Measurements from ENCODE around the gene MAMDC4.
"Not testable (repeated sequence)": the region's sequence is repeated elsewhere in the genome, so short reads cannot be mapped to it uniquely, and the experiment has no call there.

Gene MAMDC4

DNA sequence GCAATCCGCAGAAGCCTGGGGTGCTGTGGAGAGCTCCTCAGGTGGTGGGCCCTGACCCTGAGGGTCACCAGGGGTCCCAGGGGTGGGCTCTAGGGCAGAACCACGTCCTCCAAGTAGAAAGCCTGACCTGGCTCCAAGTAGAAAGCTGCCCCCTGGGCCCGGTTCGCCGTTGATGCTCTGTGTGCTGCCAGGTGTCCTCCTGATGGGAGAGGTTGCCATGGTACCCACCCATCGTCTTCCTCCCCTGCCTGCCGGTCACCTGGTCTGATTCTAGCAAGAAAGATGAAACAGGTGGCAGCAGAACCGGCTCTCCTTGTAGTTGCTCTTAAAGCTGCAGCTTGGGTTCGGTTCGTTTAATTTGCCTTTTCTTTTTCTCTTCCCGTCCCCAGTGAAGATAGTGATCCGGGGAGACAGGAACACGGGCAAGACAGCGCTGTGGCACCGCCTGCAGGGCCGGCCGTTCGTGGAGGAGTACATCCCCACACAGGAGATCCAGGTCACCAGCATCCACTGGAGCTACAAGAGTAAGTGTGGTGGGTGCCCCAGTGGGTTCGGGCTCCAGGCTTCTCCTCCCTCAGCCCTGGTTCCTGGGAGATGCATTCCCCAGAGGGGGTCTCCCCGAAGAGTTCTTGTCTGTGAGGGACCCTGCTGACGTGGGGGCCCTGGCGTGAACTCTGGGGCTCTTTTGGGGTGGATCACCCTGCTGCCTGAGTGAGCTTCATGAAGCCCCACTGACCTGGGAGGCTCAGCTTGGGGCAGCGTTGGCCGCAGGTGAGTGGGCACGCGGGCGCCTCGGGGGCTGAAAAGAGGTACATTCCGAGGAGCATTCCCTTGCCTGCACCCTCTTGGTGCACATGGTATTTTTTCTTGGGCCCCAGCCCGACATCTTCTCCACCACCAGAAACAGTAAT lies 28.8 kb upstream of the MAMDC4 start:
- in situ Hi-C loops (cut with HindIII; ENCODE audit: low sequenced_read_pairs), result loop anchor here (25.0 kb wide), 2 partner anchors 214 to 339 kb away; partner anchors contain the start of genes ABCA2, FUT7, LRRC26 and NPDC1

DNA sequence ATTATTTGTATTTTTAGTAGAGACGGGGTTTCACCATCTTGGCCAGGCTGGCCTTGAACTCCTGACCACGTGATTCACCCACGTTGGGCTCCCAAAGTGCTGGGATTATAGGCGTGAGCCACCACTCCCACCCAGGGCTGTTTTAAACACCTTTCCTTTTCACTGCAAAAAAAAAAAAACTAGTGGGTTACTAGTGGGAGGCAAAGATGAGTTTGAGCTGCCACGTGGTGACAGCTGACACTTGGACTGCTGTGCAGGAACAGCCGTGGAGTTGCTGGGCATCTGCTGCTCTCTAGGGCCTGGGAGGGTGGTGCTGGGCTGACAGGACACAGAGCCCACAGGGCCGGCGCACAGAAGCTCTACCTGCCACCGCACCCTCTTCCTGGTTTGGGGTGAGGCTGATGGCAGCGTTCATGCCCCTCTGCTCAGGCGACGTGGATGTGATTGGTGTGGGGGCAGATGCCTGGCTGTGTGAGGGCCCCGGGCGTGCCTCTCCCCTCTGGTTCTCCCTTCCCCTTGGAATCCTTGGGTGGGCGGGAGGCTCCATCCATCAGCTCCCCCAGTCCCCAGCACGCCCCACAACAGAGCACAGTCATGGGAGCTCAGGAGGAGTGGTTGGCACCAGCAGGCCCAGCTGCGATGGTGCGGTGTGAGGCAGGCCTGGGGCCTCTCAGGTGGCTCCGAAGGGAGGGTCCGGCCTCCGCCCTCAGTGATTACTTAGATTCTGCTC lies 27.5 kb upstream of the MAMDC4 start:
- in situ Hi-C loops (cut with HindIII; ENCODE audit: low sequenced_read_pairs), result loop anchor here (25.0 kb wide), 2 partner anchors 213 to 338 kb away; partner anchors contain the start of genes ABCA2, FUT7, LRRC26 and NPDC1

DNA sequence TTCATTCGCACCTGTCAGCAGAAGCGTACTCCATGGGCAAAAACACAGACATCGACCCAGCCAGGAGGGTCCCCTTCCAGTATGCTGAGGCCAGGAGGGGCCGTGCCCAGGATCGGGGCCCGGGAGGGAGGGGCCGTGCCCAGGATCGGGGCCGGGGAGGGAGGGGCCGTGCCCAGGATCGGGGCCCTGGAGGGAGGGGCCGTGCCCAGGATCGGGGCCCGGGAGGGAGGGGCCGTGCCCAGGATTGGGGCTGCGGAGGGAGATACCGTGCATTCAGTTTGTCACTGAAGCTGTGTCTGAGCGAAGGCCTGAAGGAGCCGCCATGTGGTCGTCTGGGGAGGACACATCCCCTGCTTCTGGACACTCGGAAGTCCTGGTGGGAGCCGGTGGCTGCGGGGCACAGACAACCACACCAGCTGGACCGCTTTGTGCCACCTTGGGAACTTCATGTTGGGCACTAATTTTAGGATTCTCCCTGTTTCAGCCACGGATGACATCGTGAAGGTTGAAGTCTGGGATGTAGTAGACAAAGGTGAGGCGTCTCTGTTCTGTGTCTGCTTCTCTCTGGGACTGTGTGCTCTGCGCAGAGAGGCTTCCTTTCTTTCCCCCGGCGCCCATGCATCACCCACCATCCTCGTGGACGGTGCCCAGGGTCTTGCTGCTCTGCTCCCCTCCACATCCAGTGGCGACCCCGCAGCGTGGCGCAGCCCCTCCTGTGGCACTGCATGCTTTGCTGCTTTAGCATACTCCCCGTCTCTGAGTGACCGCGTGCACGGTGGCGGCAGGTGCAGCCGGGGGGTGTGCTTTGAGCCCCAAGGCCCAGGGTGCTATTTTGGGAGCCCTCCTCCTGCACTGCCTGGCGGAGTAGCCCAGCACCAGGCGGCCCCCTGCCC lies 26.6 kb upstream of the MAMDC4 start:
- in situ Hi-C loops (cut with HindIII; ENCODE audit: low sequenced_read_pairs), result no loop called here

DNA sequence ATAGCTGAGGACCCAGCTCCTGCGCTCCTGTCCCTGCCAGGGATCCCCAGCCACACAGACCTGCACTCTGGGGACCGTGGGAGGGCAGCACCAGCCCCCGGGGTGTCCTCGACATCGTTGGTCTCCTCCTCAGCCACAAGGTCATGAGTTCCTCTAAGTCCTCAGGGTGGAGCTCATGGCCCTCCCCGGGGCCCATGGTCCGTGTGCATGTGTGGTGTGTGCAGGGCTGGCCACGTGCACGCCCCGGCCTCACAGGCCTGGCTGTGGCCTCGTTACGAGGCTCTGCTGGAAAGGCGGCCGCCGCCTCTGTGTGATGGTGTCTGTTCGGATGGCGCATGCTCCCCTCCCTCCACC lies 26.0 kb upstream of the MAMDC4 start:
- in situ Hi-C loops (cut with HindIII; ENCODE audit: low sequenced_read_pairs), result no loop called here

DNA sequence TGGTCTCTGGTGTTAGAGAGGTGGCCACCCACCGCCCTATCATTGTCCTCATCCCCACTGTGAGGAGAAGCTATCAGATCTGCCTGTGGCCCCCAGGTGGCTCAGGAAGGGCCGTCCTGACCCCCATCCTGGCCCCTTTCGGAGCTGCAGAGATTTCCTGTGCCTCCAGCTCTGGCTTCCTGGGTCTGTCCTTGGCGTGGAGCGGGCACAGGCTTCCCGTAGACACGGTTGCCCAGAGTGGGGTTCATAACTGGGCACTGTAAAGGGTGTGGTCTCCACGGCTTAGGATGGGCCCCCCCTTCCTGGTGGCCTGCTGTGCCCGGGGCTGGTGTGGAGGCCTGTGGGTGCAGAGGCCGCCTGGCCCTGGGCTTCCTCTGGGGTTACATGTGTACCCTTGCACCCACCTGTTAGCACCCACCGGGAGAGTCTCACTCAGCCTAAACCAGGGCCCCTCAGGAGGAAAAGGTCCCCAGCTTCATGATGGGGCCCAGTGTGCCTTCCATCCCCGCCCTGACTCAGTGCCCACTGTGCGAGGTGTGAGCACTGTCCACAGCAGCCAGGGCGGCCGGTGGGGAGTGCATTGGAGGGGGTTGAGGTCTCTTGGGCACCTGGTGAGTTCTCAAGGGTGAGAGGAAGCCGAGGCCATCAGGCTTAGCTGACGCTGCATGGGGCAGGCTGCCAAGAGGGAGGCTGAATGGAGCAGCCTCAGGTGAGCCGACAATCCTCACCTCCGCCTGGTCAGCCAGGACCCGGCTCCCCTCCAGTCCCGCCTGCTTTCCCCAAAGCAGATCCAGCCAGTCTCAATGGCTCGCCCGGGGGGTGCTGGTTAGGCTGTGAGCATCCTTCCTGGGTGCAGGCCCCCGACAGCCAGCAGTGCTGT lies 25.2 kb upstream of the MAMDC4 start:
- in situ Hi-C loops (cut with HindIII; ENCODE audit: low sequenced_read_pairs), result no loop called here

DNA sequence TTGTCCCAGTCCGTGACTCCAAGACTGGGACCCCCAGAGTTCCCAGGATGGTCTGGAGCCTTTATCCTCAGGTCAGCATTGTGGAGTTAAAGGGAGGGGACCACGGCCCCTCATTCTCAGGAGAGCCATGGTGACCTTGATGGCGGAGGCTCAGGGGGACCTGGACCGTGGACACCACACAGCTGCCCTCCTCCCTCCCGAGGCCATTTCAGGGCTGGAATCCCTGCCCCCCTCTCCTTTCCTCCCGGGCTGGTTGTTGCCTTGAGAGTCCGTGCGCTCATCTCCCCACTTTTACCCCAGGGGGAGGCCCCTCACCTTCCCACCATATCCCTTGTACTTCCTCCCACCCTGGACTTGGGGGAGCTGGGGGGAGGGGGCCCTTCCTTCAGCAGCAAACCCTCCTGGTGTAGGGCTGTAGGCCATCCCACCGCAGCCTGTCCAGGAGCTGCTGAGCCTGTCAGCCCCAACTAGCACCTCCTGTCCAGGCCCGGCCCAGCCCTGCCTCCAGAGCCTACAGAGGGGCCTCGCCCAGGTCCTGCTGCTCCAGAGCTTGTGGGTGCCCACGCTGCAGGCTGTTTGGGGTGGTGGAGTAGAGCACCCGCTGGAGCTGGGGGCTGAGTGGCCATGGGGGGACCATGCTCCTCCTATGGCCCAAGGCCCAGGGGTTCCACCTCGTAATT lies 24.2 kb upstream of the MAMDC4 start:
- in situ Hi-C loops (cut with HindIII; ENCODE audit: low sequenced_read_pairs), result no loop called here

DNA sequence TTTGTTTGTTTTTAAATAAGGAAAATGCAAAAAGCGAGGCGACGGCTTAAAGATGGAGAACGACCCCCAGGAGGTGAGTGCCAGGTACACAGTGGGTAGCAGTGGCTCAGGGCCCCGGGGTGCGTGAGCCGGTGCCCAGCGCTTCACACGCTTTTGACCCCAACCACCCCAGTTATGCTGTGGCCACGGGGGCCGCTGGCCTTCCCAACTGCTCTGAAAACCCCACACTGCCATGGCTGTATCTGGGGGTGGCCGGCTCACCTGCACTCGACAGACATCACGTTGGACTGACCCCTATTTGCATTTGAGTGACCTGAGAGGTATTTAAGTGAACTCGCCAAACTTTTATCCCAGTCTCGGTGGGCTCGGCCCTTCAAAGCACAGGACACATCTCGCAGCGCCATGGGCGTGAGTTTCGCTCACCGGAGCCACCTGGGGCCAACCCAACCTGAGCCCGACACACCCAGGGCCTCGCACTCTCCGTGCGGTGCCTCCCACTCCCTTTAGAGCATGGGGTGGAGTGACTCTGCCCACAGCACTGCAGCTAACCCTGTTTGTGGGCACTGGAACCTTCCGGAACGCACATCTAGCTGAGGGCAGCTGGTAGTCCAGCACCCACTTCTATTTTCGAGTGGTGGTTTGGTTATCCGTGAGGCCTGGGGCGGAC lies 23.5 kb upstream of the MAMDC4 start:
- in situ Hi-C loops (cut with HindIII; ENCODE audit: low sequenced_read_pairs), result no loop called here

DNA sequence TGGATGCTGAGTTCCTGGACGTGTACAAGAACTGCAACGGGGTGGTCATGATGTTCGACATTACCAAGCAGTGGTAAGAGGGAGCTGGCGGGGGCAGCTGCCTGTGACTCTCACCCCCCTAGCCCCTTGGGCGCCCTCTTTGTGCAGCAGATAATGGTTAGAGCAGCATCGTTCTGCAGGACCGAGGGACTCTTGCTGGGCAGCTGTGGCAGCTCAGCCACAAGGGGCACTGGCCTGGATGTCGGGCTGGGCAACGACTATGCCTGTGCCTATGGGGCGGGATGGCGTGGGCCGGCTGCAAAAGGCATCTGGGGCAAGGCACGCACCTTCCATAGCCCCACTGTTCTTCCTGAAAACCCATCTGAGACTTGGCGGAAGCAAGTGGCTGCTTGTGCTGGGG lies 22.7 kb upstream of the MAMDC4 start:
- in situ Hi-C loops (cut with HindIII; ENCODE audit: low sequenced_read_pairs), result no loop called here

DNA sequence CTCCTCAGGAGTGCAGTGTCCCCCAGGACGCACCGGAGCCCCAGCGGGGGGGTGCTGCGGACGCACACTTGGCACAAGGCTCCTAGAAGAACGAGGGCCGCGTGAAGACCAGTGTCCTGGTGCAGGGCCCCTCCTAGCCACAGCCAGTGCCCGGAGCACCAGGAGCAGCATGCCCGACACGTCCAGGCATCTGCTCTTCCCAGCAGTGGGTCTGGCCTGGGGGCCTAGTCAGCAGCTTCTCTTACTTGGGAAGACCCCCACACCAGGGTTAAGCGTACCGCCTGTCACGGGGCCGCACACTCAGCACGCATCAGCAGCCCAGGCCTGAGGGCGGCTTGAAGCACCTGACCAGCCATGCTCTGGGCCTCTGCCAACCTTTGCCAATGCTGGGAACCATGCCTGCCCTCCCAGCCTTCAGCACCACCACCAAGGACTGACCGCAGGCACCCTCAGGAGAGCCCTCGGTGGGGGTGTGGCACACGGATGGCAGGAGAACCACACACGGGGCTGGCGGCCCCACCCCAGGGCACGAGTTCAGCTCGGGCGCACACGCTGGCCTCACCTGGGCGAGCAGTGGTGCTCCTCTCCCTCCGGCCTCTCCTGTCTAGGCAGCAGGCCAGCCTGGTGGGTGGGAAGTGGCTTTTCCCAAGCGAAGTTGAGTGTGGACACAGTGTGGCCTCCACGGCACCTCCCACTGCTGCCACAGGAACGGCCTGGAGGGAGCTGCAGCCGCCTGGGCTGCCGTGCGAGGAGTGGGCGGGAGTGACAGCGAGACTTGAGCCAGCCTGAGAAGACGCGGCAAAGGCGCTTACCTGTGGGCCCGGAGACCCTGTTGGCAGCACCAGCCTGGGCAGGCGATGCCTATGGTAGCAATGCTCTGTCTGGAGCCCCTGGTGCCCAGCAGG lies 21.9 kb upstream of the MAMDC4 start:
- in situ Hi-C loops (cut with HindIII; ENCODE audit: low sequenced_read_pairs), result no loop called here

DNA sequence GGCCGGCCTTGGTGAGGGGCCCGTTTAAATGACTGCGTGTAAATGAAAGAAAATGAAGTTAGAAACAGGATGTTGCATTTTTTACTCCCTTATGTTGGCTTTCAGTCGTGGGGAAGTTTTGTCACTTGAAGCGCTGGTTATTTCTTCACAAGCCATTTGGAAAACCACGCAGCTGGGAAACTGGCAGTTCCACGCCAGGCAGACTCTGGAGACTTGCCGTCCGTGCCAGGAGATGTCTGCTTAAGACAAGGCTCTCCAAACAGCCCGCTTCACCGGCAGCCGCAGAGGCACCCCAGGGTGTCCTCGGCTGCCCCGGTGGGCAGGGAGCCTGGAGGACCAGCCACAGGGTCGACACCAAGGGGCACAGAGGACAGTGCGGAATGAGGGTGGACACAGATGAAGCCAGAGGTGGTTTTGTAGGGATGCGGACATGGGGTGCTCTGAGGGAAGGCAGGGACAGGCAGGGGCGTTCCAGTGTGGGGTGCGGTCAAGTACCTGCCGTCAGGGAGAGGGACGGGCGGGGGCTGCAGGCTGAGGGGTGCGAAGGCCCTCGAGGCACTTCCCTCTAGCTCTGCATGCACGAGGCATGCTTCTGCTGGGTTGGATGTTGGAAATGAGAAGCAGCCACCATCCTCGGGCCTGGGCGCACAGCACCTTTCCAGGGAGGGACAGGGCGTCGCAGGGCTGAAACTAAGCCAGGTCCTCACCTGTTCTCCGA lies 21.0 kb upstream of the MAMDC4 start:
- in situ Hi-C loops (cut with HindIII; ENCODE audit: low sequenced_read_pairs), result no loop called here

DNA sequence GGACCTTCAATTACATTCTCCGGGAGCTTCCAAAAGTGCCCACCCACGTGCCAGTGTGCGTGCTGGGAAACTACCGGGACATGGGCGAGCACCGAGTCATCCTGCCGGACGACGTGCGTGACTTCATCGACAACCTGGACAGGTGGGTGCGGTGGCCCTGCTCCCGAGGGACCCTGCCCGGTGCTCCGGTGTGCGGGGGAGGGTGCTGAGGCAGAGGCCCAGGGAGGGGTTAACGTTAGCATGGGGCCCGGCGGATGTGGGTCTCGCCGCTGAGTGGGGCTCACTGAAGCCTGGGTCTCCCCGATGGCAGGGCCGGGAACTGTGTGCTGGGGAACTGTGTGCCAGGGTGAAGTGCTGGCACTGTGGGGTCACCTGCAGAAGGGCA lies 20.4 kb upstream of the MAMDC4 start:
- in situ Hi-C loops (cut with HindIII; ENCODE audit: low sequenced_read_pairs), result no loop called here

DNA sequence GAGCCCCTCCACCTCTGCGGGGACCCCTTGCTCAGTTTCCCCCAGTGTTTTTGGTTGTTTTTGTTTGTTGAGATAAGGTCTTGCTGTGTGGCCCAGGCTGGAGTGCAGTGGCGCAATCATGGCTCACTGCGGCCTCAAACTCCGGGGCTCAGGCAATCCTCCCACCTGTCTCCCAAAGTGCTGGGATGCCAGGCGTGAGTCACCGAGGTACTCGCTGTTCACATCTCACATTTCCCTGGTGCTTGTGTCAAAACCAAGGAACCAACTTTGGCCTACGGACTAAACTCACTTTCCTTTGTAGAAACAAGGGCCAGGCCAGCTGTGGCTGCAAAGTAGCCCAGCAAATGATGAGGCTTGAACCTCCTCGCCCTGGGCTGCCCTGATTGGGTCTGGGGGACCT lies 19.6 kb upstream of the MAMDC4 start:
- in situ Hi-C loops (cut with HindIII; ENCODE audit: low sequenced_read_pairs), result no loop called here

DNA sequence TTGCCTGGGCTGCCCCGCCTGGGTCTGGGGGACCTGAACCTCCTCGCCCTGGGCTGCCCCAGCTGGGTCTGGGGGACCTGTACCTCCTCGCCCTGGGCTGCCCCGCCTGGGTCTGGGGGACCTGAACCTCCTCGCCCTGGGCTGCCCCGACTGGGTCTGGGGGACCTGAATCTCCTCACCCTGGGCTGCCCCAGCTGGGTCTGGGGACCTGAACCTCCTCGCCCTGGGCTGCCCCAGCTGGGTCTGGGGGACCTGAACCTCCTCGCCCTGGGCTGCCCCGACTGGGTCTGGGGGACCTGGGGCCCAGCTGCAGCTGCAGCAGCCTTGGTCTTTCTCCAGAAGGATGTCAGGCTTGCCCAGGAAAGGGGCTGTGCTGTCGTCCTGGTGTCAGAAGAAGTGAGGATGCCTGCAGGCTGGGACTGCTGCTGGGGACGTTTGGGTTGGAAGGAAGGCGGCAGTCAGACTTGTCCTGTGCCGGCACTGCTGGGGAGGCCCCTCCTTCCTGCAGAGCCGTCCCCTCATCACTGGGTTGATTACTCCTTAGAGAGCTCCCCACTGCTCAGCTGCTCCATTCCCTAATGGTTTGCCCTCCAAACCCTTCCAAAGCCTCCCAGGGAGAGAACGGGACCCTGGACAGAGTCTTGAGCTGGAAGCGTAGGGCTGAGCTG lies 18.6 kb upstream of the MAMDC4 start:
- in situ Hi-C loops (cut with HindIII; ENCODE audit: low sequenced_read_pairs), result not testable (repeated sequence)

DNA sequence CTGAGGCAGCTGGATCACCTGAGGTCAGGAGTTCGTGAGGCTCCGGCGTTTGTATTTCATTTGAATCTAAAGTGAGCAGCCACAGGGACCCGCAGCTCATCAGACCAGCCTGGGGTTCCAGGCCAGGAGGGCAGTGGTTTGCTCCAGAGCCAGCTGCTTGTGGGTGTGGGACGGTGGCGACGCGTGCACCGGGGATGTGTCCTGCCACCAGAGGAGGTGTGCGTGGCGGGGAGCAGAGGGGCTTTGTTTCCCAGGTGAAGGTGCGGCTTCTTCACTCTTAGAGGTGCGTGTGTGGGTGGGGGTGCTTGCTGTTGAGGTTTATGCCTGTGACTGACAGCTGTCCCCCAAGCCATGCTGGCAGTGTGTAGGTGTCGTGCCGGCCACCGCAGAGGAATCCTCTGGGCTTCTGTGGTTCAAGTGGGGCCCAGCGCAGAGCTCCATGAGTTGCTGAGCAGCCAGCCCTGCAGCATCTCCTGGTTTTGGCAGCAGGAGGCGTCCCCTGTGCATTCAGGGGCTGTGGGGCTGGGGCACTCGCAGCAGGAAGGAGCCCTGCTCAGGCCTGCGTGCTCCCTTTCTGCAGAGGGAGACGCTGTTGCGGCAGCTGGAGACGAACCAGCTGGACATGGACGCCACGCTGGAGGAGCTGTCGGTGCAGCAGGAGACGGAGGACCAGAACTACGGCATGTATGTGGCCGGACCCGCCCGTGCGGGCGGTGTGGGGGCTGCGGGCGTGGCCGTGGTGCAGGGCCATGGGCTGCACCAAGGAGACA lies 16.8 kb upstream of the MAMDC4 start:
- in situ Hi-C loops (cut with HindIII; ENCODE audit: low sequenced_read_pairs), result no loop called here

DNA sequence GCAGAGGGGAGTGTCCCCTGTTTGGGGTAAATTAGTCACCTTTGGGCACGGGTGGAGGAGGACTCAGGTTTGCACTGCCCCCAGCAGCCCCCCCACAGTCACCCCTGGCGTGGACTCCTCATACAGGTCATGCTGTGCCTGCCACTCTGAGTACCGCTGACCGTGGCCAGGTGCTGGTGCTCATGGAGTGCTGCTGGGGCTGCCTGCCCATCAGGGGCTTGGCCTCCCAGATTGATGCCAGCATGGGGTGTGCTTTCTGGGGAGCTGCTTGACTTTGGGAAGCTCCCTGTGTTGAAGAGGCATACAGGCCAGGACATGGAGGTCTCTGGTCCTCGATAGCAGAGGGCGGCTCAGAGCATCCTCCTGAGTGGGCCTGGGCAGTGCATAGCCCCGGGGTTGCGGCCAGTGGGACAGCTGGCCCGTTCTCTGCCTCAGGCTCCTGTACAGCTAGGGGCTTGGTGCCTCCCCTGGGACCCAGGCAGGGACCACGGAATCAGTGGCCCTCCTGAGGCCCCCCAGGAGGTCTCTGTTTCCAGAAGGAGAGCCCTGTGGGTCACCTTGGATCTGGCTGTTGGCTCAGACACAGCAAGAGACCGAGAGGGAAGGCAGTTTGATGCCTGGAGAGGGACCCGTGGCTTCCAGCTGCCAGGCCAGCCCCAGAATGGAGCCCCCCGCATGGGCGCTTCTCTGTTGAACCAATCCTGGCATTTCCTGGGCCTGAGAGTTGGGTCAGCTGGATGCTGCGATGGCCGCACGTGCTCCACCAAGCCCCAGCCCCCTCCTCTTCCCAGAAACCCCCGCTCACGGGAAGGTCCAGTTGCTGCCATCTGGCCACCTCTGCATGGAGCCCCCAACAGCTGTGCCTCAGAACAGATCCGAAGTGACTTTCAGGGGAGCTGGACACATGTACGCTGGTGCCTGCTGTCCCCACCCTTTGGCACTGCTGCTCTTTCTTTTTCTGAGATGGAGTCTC lies 15.9 kb upstream of the MAMDC4 start:
- in situ Hi-C loops (cut with HindIII; ENCODE audit: low sequenced_read_pairs), result no loop called here
